ENCODE data around the gene RAB31. TPM values are rescaled to one million over a fixed set of nuclear protein-coding genes. Genes with fewer than 3 reads are reported as not detected.

Gene RAB31
- total and polyA plus RNA-seq, 10 donors, result 12.3 to 112 (median 72.6) TPM

- Histone ChIP-seq H3K4me3 (no peak overlapping the region), H3K27ac (no peak overlapping the region), H3K36me3 (no peaks in the 10 kb centered on the region), H3K9me3 (peaks cover 0 to 6% (median 1%) of the 10 kb centered on the region in 8 donors), H3K4me1 (peaks cover 0 to 24% (median 15%) of the 10 kb centered on the region in 6 donors), H3K27me3 (replicated peaks in 1 of 7) (no peaks in the 10 kb centered on the region)
- no peak for DNase-seq
- 77 to 87% (median 81%) methylated on average over 6 of the region's 6 CpGs for WGBS, 5 donors
- TF ChIP-seq POLR2A (IDR thresholded peaks at IDR 0.05) (no peak), CTCF (IDR thresholded peaks at IDR 0.05 in 8 of 11, conservative IDR thresholded peaks at IDR 0.05 in 3 of 11) (no peak), POLR2AphosphoS5 (IDR thresholded peaks at IDR 0.05) (no peak)
- intact Hi-C loops (cut with DNase I; ENCODE audit: low total_unique reads), result no loop called here
Observed at GRCh38 chr18:9871244-9871746, 163.2 kb downstream of the RAB31 start.

- Histone ChIP-seq H3K36me3 (no peaks in the 10 kb centered on the region), H3K27ac (no peak overlapping the region), H3K4me1 (peaks cover 0 to 36% (median 18%) of the 10 kb centered on the region in 6 donors), H3K4me3 (no peak overlapping the region), H3K9me3 (no peaks in the 10 kb centered on the region), H3K27me3 (replicated peaks in 1 of 7) (no peaks in the 10 kb centered on the region)
- TF ChIP-seq POLR2AphosphoS5 (IDR thresholded peaks at IDR 0.05) (no peak), POLR2A (IDR thresholded peaks at IDR 0.05) (no peak), CTCF (IDR thresholded peaks at IDR 0.05 in 8 of 11, conservative IDR thresholded peaks at IDR 0.05 in 3 of 11) (no peak)
- intact Hi-C loops (cut with DNase I; ENCODE audit: low total_unique reads), result no loop called here
- no peak for DNase-seq
Observed at GRCh38 chr18:9872823-9873222, 164.7 kb downstream of the RAB31 start.

- no peaks in the 10 kb centered on the region for H3K9me3 ChIP-seq
- intact Hi-C loops (cut with DNase I; ENCODE audit: low total_unique reads), result no loop called here
- no peaks in the 10 kb centered on the region for H3K27me3 ChIP-seq (replicated peaks in 1 of 7)
- no peak overlapping the region for H3K4me3 ChIP-seq
- no peak for DNase-seq
- peaks cover 0 to 23% (median 12%) of the 10 kb centered on the region in 6 donors for H3K4me1 ChIP-seq
- no peak overlapping the region for H3K27ac ChIP-seq
- 83 to 100% (median 98%) methylated on average over 1 of the region's 1 CpG for WGBS, 5 donors
- TF ChIP-seq CTCF (IDR thresholded peaks at IDR 0.05 in 8 of 11, conservative IDR thresholded peaks at IDR 0.05 in 3 of 11), result no peak
- TF ChIP-seq POLR2A (IDR thresholded peaks at IDR 0.05), result no peak
- no peak for TF ChIP-seq POLR2AphosphoS5 (IDR thresholded peaks at IDR 0.05)
- H3K36me3 ChIP-seq, result no peaks in the 10 kb centered on the region
Observed at GRCh38 chr18:9874728-9875127, 166.6 kb downstream of the RAB31 start.

GRCh38 chr18:9876212-9876866 lies 168.2 kb downstream of the RAB31 start:
- peak overlapping the region in 7 of 8 donors; percentile 30 to 76 (median 66) for H3K27ac ChIP-seq
- no peaks in the 10 kb centered on the region for H3K9me3 ChIP-seq
- DNase-seq, result no peak
- intact Hi-C loops (cut with DNase I; ENCODE audit: low total_unique reads), result no loop called here
- H3K4me3 ChIP-seq, result no peak overlapping the region
- 77 to 95% (median 85%) methylated on average over 2 of the region's 2 CpGs for WGBS, 5 donors
- no peaks in the 10 kb centered on the region for H3K27me3 ChIP-seq (replicated peaks in 1 of 7)
- H3K4me1 ChIP-seq, result peaks cover 0 to 12% (median 6%) of the 10 kb centered on the region in 6 donors
- TF ChIP-seq POLR2A (IDR thresholded peaks at IDR 0.05) (no peak), CTCF (IDR thresholded peaks at IDR 0.05 in 8 of 11, conservative IDR thresholded peaks at IDR 0.05 in 3 of 11) (no peak), POLR2AphosphoS5 (IDR thresholded peaks at IDR 0.05) (no peak)
- no peaks in the 10 kb centered on the region for H3K36me3 ChIP-seq
